Fibroblast of lung (primary cell): ENCODE measurements around the gene CNGA2. TPM values are rescaled to one million over a fixed set of nuclear protein-coding genes. Genes with fewer than 3 reads are reported as not detected.

Experiments
- DNase-seq, 2 donors: peaks; one replicate each; pipeline versions ENCODE4 v3.0.0 to v3.0.0-alpha.2; 2010; ENCODE audit warnings: low read depth in 2 of 2
- H2AFZ ChIP-seq: 2 replicates; pipeline ENCODE4 v1.5.1; 2012; ENCODE audit warnings: low read length, control low read depth, inconsistent platforms
- H3K27ac ChIP-seq: 2 replicates; pipeline ENCODE4 v1.5.1; 2011; ENCODE audit warnings: low read length, control low read depth; ENCODE audit not compliant: insufficient read depth
- H3K27me3 ChIP-seq: 2 replicates; pipeline ENCODE4 v1.5.1; 2011; ENCODE audit warnings: mild to moderate bottlenecking, low read length; ENCODE audit not compliant: control insufficient read depth, insufficient read depth
- H3K36me3 ChIP-seq: 2 replicates; pipeline ENCODE4 v1.5.1; 2011; ENCODE audit warnings: low read length; ENCODE audit not compliant: control insufficient read depth, insufficient read depth
- H3K4me1 ChIP-seq: 2 replicates; pipeline ENCODE4 v1.5.1; 2011; ENCODE audit warnings: low read length; ENCODE audit not compliant: control insufficient read depth, insufficient read depth; ENCODE audit errors: extremely low read depth
- H3K4me2 ChIP-seq: 2 replicates; pipeline ENCODE4 v1.5.1; 2011; ENCODE audit warnings: low read length, control low read depth; ENCODE audit not compliant: insufficient read depth; ENCODE audit errors: extremely low read depth
- H3K4me3 ChIP-seq, 4 experiments: fragments of 200-600 bp in 1 of 4; sonication (generic) in 1 of 4; replicated peaks in 1 of 4; 2 replicates each; pipeline ENCODE4 v1.5.1; 2011 to 2016; ENCODE audit warnings: low read length in 4 of 4, low read depth in 3 of 4, mild to moderate bottlenecking in 3 of 4, control low read depth in 2 of 4, inconsistent platforms in 1 of 4, mixed read lengths in 1 of 4; ENCODE audit not compliant: insufficient read depth in 1 of 4; ENCODE audit errors: control extremely low read depth in 1 of 4
- H3K79me2 ChIP-seq: 2 replicates; pipeline ENCODE4 v1.5.1; 2012; ENCODE audit warnings: mild to moderate bottlenecking, low read length, inconsistent platforms; ENCODE audit not compliant: control insufficient read depth, insufficient read depth
- H3K9ac ChIP-seq: 2 replicates; pipeline ENCODE4 v1.5.1; 2011; ENCODE audit warnings: mild to moderate bottlenecking, low read length, control low read depth; ENCODE audit not compliant: insufficient read depth
- H3K9me3 ChIP-seq: 2 replicates; pipeline ENCODE4 v1.5.1; 2012; ENCODE audit warnings: low read depth, low read length; ENCODE audit not compliant: control insufficient read depth, insufficient read depth
- H4K20me1 ChIP-seq: 2 replicates; pipeline ENCODE4 v1.5.1; 2011; ENCODE audit warnings: low read length; ENCODE audit not compliant: control insufficient read depth, insufficient read depth; ENCODE audit errors: extremely low read depth
- EZH2 ChIP-seq: IDR thresholded peaks from 2 replicates; pipeline ENCODE4 v1.5.1; 2012; ENCODE audit warnings: low read length, control low read depth, mild to moderate bottlenecking; ENCODE audit errors: missing control alignments
- polyA plus RNA-seq, 2 donors: library from polyadenylated mRNA; depleted of rRNA in 1 of 2; stranded (reverse) in 1 of 2; unstranded in 1 of 2; fragments of >200 nt; gene quantifications; 2 replicates each; pipeline ENCODE4 v1.2.1, GENCODE V29; 2011 to 2012; ENCODE audit warnings: missing spikeins in 1 of 2
- total RNA-seq: library from RNA; depleted of rRNA; stranded (reverse); fragments of >200 nt; gene quantifications from 2 replicates; pipeline ENCODE4 v1.2.1, GENCODE V29; 2014
- TF ChIP-seq, protein P1 (sequence below), 2 donors: IDR thresholded peaks in 1 of 2; conservative IDR thresholded peaks in 1 of 2; 1 replicate in 1 of 2; 2 replicates in 1 of 2; pipeline ENCODE4 v1.5.1; 2011 to 2012; ENCODE audit warnings: low read length in 2 of 2, control low read depth in 1 of 2, inconsistent platforms in 1 of 2, low read depth in 1 of 2, mild to moderate bottlenecking in 1 of 2

CNGA2 gene
- total and polyA plus RNA-seq, 2 donors (not counting 1 experiment from before 2014, with no cell fraction given): not detected

- H3K79me2 ChIP-seq: no peaks in the 10 kb centered on the region
- no peak overlapping the region for H2AFZ ChIP-seq
- H3K27ac ChIP-seq: no peak overlapping the region
- no peaks in the 10 kb centered on the region for H4K20me1 ChIP-seq
- no peak overlapping the region for H3K4me2 ChIP-seq
- DNase-seq: no peak
- no peaks in the 10 kb centered on the region for H3K4me1 ChIP-seq
- no peaks in the 10 kb centered on the region for H3K27me3 ChIP-seq
- H3K9ac ChIP-seq: no peak overlapping the region
- TF ChIP-seq EZH2: no peak
- TF ChIP-seq, protein P1, sequence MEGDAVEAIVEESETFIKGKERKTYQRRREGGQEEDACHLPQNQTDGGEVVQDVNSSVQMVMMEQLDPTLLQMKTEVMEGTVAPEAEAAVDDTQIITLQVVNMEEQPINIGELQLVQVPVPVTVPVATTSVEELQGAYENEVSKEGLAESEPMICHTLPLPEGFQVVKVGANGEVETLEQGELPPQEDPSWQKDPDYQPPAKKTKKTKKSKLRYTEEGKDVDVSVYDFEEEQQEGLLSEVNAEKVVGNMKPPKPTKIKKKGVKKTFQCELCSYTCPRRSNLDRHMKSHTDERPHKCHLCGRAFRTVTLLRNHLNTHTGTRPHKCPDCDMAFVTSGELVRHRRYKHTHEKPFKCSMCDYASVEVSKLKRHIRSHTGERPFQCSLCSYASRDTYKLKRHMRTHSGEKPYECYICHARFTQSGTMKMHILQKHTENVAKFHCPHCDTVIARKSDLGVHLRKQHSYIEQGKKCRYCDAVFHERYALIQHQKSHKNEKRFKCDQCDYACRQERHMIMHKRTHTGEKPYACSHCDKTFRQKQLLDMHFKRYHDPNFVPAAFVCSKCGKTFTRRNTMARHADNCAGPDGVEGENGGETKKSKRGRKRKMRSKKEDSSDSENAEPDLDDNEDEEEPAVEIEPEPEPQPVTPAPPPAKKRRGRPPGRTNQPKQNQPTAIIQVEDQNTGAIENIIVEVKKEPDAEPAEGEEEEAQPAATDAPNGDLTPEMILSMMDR (conservative IDR thresholded peaks at IDR 0.05 in 1 of 2, IDR thresholded peaks at IDR 0.05 in 1 of 2; ENCODE audit: low read depth in 1 of 2, low read length in 2 of 2): no peak
- no peak overlapping the region for H3K4me3 ChIP-seq
- no peaks in the 10 kb centered on the region for H3K9me3 ChIP-seq
- H3K36me3 ChIP-seq: no peaks in the 10 kb centered on the region
Measured at GRCh38 chrX:151714362-151714761, 20.2 kb upstream of the CNGA2 start.

DNA sequence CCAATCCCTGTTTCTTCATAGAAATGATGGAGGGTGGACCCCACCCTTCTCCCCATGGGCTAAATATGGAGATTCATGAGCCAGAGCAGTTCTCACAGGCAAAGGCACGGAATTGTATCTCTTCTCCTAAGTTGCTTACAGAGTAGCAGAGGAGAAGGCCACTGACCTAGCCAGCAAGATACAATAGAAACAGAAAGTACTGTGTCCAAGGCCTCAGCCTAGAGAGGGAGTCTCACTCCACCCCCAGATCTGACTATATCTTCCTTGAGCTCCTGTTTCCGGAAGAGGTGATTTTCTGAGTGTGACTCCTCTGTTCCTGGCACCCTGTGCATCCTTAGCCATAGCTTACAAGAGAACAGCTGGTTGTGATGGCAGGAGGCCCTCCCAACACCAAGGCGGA, 18.8 kb upstream of the CNGA2 start, which contains the start of gene FATE1:
Gene FATE1, plus strand, starts transcription at position 284 of the 400 bp plus-strand sequence. Its CDS starts 85 bp downstream, at position 369.
- H3K4me2 ChIP-seq: no peak within 1 kb of the TSS
- no peaks in the 10 kb centered on the region for H3K9me3 ChIP-seq
- TF ChIP-seq, protein P1 (conservative IDR thresholded peaks at IDR 0.05 in 1 of 2, IDR thresholded peaks at IDR 0.05 in 1 of 2; ENCODE audit: low read depth in 1 of 2, low read length in 2 of 2): no peak
- TF ChIP-seq EZH2: no peak
- no peak within 1 kb of the TSS for H3K9ac ChIP-seq
- no peaks in the 10 kb centered on the region for H3K27me3 ChIP-seq
- no peak within 1 kb of the TSS for H3K27ac ChIP-seq
- no peak for DNase-seq
- no peaks in the 10 kb centered on the region for H3K4me1 ChIP-seq
- H2AFZ ChIP-seq: no peak within 1 kb of the TSS
- H3K36me3 ChIP-seq: no peaks in the 10 kb centered on the region
- H4K20me1 ChIP-seq: no peaks in the 10 kb centered on the region
- H3K4me3 ChIP-seq: no peak within 1 kb of the TSS
- no peaks in the 10 kb centered on the region for H3K79me2 ChIP-seq

- Histone ChIP-seq H3K4me3 (no peak overlapping the region), H3K36me3 (no peaks in the 10 kb centered on the region), H3K79me2 (no peaks in the 10 kb centered on the region), H3K4me2 (no peak overlapping the region), H3K27ac (no peak overlapping the region), H2AFZ (no peak overlapping the region), H3K27me3 (no peaks in the 10 kb centered on the region), H3K4me1 (no peaks in the 10 kb centered on the region), H3K9ac (no peak overlapping the region), H4K20me1 (no peaks in the 10 kb centered on the region), H3K9me3 (no peaks in the 10 kb centered on the region)
- peak; percentile 0 to 4 for DNase-seq
- TF ChIP-seq EZH2: no peak
- TF ChIP-seq, protein P1 (conservative IDR thresholded peaks at IDR 0.05 in 1 of 2, IDR thresholded peaks at IDR 0.05 in 1 of 2; ENCODE audit: low read depth in 1 of 2, low read length in 2 of 2): no peak
Measured at GRCh38 chrX:151722241-151722846, 12.2 kb upstream of the CNGA2 start.
